Activated CD4-positive, alpha-beta T cell treated with anti-CD3 and anti-CD28 coated beads, Interleukin-2, amount 50 U/mL, for 48 hours (primary cell): Measurements from ENCODE around the gene USP14.

Experiments
- DNase-seq, 2 experiments: peaks; one replicate each; pipeline ENCODE4 v3.0.0-alpha.2; 2020

Gene USP14

GRCh38 chr18:231563-231962, 73.2 kb downstream of the USP14 start:
- no peak for DNase-seq

GRCh38 chr18:240175-240574, 81.8 kb downstream of the USP14 start:
- DNase-seq = no peak

DNA sequence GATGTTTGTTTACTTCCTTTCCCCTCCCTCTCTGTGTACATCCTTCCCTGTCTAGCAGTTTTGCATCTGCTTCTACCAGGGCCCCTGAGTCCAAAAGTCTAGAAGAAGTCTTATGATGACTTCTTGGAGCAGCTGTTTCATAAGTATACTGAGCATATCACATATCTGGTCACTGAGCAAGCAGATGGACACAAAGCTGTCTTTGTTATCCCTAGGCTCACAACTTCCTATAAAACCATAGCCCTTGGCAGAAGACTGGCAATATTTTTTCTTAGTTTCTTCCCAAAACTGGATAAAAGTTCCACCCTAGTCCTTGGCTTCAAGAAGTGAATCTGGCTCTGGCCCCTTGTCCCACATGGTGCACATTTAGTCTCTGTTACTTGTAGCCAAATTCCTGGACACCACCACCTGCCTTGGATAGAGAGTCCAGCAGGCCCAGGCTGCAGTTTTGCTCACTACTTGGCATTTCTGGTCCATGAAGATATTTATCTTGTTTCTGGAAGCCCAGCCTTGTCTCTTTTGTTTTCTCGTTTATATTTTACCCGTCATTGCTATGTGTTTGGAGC, 87.0 kb downstream of the USP14 start:
- no peak for DNase-seq

DNA sequence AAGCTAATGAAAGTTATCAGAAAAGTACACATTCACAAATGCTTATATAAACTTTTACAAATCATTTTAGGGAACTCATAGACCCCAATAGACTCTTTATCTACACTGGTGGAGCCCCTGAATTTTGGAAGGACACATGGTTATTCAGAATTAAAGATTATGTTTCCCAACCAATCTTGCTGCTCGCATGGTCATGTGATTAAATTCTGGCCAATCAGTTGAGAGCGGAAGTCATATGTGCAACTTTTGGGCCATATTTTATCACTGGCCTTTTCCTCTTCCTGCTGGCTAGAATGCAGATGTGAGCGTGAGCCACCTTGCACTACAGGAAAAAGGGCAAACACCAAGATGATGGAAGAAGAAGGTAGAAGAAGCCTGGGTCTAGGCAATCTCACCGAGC, 89.7 kb downstream of the USP14 start:
- DNase-seq = no peak

- DNase-seq = no peak
Observed at GRCh38 chr18:250685-251084, 92.3 kb downstream of the USP14 start.

DNA sequence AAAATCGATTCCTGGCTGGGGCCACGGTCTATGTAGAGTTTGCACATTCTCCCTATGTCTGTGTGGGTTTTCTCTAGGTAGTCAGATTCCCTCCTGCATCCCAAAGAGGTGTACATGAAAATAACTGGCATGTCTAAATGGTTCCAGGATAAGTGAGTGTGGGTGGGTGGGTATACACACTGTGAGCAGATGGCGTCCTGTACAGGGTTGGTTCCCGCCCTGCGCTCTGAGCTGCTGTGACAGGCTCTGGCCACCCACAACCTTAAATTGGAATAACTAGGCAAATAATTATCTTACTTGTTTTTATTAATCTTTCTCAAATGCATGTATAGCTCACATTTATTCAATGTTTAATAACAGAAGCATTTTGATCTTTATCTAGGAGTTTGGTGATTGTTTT, 93.2 kb downstream of the USP14 start:
- DNase-seq = no peak

GRCh38 chr18:253121-253520, 94.8 kb downstream of the USP14 start:
- DNase-seq = no peak

DNA sequence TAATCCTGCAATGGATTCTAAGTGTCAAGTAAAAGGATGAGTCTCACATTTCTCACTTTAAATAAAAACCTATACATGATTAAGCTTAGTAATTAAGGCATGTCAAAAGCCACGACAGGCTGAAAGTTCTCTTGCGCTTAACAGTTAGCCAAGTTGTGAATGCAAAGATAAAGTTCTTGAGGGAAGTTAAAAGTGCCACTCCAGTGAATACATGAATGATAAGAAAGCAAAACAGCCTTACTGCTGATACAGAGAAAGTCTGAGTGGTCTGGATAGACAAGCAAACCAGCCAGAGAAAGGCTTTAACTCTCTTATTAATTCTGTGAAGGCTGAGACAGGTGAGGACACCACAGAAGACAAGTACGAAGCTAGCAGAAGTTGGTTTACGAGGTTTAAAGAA, 96.8 kb downstream of the USP14 start:
- DNase-seq = no peak

GRCh38 chr18:260547-260946, 102.2 kb downstream of the USP14 start:
- no peak for DNase-seq

GRCh38 chr18:261398-262073, 103.2 kb downstream of the USP14 start:
- no peak for DNase-seq
